Endodermal cell (in vitro differentiated cells): ENCODE measurements around the gene NCK2. TPM values are rescaled to one million over a fixed set of nuclear protein-coding genes. Genes with fewer than 3 reads are reported as not detected.

ENCODE experiments used
- DNase-seq: peaks from one replicate; pipeline ENCODE4 v3.0.0-alpha.2; 2017
- H3K27ac ChIP-seq: 2 replicates; pipeline ENCODE4 v1.5.1; 2013; ENCODE audit warnings: mild to moderate bottlenecking, low read depth, low read length, moderate library complexity
- H3K27me3 ChIP-seq: 2 replicates; pipeline ENCODE4 v1.6.1; 2013; ENCODE audit warnings: mild to moderate bottlenecking, low read length, moderate library complexity; ENCODE audit not compliant: insufficient read depth, control insufficient read depth, poor library complexity, severe bottlenecking
- H3K36me3 ChIP-seq: 2 replicates; pipeline ENCODE4 v1.7.0; 2013; ENCODE audit warnings: mild to moderate bottlenecking, low read length, moderate library complexity; ENCODE audit not compliant: control insufficient read depth, insufficient read depth
- H3K4me1 ChIP-seq: one replicate; pipeline ENCODE4 v1.7.0; 2013; ENCODE audit warnings: low read length; ENCODE audit not compliant: control insufficient read depth, insufficient read depth
- H3K4me3 ChIP-seq: 2 replicates; pipeline ENCODE4 v1.5.1; 2013; ENCODE audit warnings: mild to moderate bottlenecking, low read length, moderate library complexity
- H3K9ac ChIP-seq: 2 replicates; pipeline ENCODE4 v1.6.1; 2013; ENCODE audit warnings: mild to moderate bottlenecking, low read length, moderate library complexity; ENCODE audit not compliant: poor library complexity, severe bottlenecking; ENCODE audit errors: extremely low read depth
- H3K9me3 ChIP-seq: 2 replicates; pipeline ENCODE4 v1.6.1; 2013; ENCODE audit warnings: mild to moderate bottlenecking, low read length, moderate library complexity; ENCODE audit not compliant: control insufficient read depth
- H3K27ac Mint-ChIP-seq: 2 replicates; pipeline ENCODE4 v1.8.0; 2020; ENCODE audit warnings: mixed read lengths
- H3K27me3 Mint-ChIP-seq: 2 replicates; pipeline ENCODE4 v1.8.0; 2021; ENCODE audit warnings: mild to moderate bottlenecking, mixed read lengths; ENCODE audit not compliant: insufficient read depth
- H3K36me3 Mint-ChIP-seq: 2 replicates; pipeline ENCODE4 v1.8.0; 2020; ENCODE audit warnings: low read depth, mixed read lengths
- H3K4me1 Mint-ChIP-seq: 2 replicates; pipeline ENCODE4 v1.8.0; 2020; ENCODE audit warnings: mixed read lengths
- H3K4me3 Mint-ChIP-seq: 2 replicates; pipeline ENCODE4 v1.8.0; 2020; ENCODE audit warnings: mild to moderate bottlenecking, moderate library complexity, mixed read lengths
- H3K9me3 Mint-ChIP-seq: 2 replicates; pipeline ENCODE4 v1.8.0; 2020; ENCODE audit warnings: mild to moderate bottlenecking, mixed read lengths
- WGBS, 2 experiments: methylation state at CpG; one replicate each; pipeline versions ENCODE4 v1.1.5 to v1.1.7; 2013; ENCODE audit warnings: missing lambda C conversion rate in 2 of 2, mixed read lengths in 1 of 2; ENCODE audit not compliant: insufficient coverage in 1 of 2, insufficient read length in 1 of 2; 5-methylcytosine and 5-hydroxymethylcytosine counted together
- total RNA-seq, 2 donors: library from RNA; stranded (reverse); fragmentation: NEBNext Ultra II Directional in 1 of 2; extraction: Animal tissue kit (Norgen Biotek cat#: 25700) in 1 of 2; gene quantifications; 2 replicates in 1 of 2; 3 replicates in 1 of 2; pipeline ENCODE4 v1.2.1, GENCODE V29; 2021
- TF ChIP-seq, protein P1 (sequence below): fragments of 200-600 bp; sonication (generic); conservative IDR thresholded peaks from 2 replicates; pipeline ENCODE4 v1.5.0; 2021; ENCODE audit warnings: antibody characterized with exemption, mild to moderate bottlenecking

Gene NCK2
- total RNA-seq, 2 donors from 2014 or later = 58.9 to 63.8 TPM

DNA sequence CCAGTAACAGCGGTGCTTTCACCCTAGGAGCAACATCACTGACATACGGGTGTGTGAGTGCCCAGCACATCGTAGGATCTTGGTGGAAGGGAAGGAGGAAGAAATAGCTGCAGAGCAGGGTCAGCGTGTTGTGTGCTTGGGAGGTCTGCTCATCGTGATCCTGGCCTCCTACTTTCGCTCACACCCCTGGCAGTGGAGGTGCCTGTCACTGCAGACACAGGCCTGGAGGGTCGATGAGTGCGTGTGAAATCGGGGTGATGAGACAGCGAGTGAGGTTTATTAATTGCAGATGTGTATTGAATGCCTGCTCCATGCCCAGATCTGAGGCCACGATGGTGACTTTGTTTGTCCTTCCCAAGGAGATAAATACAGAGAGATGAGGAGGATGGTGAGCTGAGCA is 126.1 kb downstream of the NCK2 start:
- Mint-ChIP-seq H3K36me3 (no peaks in the 10 kb centered on the region), H3K4me3 (no peak overlapping the region), H3K9me3 (no peaks in the 10 kb centered on the region), H3K27me3 (no peaks in the 10 kb centered on the region), H3K27ac (peak overlapping the region; percentile 13), H3K4me1 (peaks cover 44% of the 10 kb centered on the region)
- no peaks in the 10 kb centered on the region for H3K27me3 ChIP-seq
- no peak for DNase-seq
- no peak overlapping the region for H3K4me3 ChIP-seq
- TF ChIP-seq, protein P1, sequence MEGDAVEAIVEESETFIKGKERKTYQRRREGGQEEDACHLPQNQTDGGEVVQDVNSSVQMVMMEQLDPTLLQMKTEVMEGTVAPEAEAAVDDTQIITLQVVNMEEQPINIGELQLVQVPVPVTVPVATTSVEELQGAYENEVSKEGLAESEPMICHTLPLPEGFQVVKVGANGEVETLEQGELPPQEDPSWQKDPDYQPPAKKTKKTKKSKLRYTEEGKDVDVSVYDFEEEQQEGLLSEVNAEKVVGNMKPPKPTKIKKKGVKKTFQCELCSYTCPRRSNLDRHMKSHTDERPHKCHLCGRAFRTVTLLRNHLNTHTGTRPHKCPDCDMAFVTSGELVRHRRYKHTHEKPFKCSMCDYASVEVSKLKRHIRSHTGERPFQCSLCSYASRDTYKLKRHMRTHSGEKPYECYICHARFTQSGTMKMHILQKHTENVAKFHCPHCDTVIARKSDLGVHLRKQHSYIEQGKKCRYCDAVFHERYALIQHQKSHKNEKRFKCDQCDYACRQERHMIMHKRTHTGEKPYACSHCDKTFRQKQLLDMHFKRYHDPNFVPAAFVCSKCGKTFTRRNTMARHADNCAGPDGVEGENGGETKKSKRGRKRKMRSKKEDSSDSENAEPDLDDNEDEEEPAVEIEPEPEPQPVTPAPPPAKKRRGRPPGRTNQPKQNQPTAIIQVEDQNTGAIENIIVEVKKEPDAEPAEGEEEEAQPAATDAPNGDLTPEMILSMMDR = no peak
- H3K36me3 ChIP-seq = no peaks in the 10 kb centered on the region
- peaks cover 9% of the 10 kb centered on the region for H3K4me1 ChIP-seq
- no peak overlapping the region for H3K27ac ChIP-seq
- H3K9me3 ChIP-seq = no peaks in the 10 kb centered on the region
- no peak overlapping the region for H3K9ac ChIP-seq
- 93 to 100% methylated on average over 6 to 11 of the region's 11 CpGs for WGBS, 2 experiments

DNA sequence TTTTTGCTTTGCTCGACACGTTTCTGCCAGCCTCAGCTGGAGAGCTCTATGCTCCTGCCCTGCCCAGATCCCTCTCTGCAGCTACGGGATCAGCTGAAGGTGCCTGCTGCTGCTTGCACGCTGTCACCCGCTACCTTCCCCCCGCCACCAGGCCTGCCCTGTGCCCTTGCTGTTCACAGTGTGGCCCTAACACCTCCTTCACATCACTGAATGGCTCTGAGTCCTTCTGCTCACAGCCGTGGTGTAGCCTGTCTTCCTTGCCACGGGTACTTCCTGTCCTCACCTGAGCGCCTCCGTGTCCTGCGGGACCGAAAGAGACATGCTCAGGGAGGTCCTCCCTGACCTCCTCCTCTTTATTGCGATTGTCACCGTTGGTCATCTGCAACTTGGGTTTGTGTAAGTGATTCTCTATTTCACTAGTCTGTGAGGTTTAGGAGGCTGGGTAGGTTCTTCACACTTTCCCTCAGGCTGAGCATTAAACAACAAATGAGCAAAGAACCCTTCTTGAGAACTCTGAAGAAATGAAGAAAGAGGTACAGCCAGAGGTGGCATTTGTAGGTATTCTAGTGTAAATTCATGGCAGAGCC is 127.5 kb downstream of the NCK2 start:
- H3K4me3 ChIP-seq = no peak overlapping the region
- H3K27ac ChIP-seq = no peak overlapping the region
- H3K27ac Mint-ChIP-seq = no peak overlapping the region
- no peaks in the 10 kb centered on the region for H3K36me3 Mint-ChIP-seq
- no peak overlapping the region for H3K9ac ChIP-seq
- H3K9me3 ChIP-seq = no peaks in the 10 kb centered on the region
- H3K4me1 ChIP-seq = peaks cover 9% of the 10 kb centered on the region
- WGBS, 2 experiments = 86 to 95% methylated on average over 5 to 14 of the region's 14 CpGs
- peaks cover 40% of the 10 kb centered on the region for H3K4me1 Mint-ChIP-seq
- no peaks in the 10 kb centered on the region for H3K9me3 Mint-ChIP-seq
- no peaks in the 10 kb centered on the region for H3K36me3 ChIP-seq
- H3K27me3 ChIP-seq = no peaks in the 10 kb centered on the region
- H3K27me3 Mint-ChIP-seq = no peaks in the 10 kb centered on the region
- TF ChIP-seq, protein P1 = no peak
- no peak for DNase-seq
- H3K4me3 Mint-ChIP-seq = no peak overlapping the region

DNA sequence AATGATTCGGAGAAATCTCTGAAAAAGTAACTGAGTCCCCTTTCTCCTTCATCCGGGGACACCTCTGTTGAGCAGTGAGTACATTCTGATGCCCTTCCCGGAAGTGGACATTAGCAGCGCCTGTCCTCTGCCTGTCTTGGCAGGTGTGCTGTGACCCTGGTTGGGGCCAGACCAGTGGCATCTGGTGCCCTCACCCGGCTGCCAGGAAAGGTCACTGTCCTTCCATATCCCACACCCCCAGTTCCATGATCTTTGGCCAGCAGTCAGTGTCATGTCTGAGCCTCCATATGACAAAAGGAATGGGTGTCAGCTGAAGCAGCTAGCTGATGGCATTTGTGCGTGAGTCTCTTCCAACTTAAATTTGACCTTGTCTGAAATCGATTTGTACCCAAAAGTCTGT is 128.1 kb downstream of the NCK2 start:
- H3K27me3 ChIP-seq = no peaks in the 10 kb centered on the region
- no peak overlapping the region for H3K27ac ChIP-seq
- no peak for DNase-seq
- no peak overlapping the region for H3K9ac ChIP-seq
- H3K27me3 Mint-ChIP-seq = no peaks in the 10 kb centered on the region
- H3K36me3 Mint-ChIP-seq = no peaks in the 10 kb centered on the region
- WGBS, 2 experiments = 91 to 94% methylated on average over 7 of the region's 7 CpGs
- peaks cover 9% of the 10 kb centered on the region for H3K4me1 ChIP-seq
- H3K9me3 Mint-ChIP-seq = no peaks in the 10 kb centered on the region
- H3K36me3 ChIP-seq = peaks cover 3% of the 10 kb centered on the region
- peaks cover 34% of the 10 kb centered on the region for H3K4me1 Mint-ChIP-seq
- TF ChIP-seq, protein P1 = no peak
- no peak overlapping the region for H3K4me3 ChIP-seq
- H3K4me3 Mint-ChIP-seq = no peak overlapping the region
- peak overlapping the region; percentile 76 for H3K27ac Mint-ChIP-seq
- H3K9me3 ChIP-seq = no peaks in the 10 kb centered on the region
